HG03097 (cell line): Measurements from ENCODE around the gene EIF4G1.

ENCODE experiments used
- ATAC-seq: cut with Tn5 transposase; IDR thresholded peaks from one replicate; pipeline ENCODE4 v1.9.1; 2021; ENCODE audit not compliant: unreplicated experiment, low FRiP score

Gene EIF4G1

GRCh38 chr3:184348057-184348382 is 33.6 kb downstream of the EIF4G1 start:
- ATAC-seq, result no peak

- ATAC-seq, result no peak
Measured at GRCh38 chr3:184349563-184350470, 35.4 kb downstream of the EIF4G1 start.

GRCh38 chr3:184350618-184351017 is 36.2 kb downstream of the EIF4G1 start:
- ATAC-seq, result no peak

GRCh38 chr3:184351511-184352148 is 37.2 kb downstream of the EIF4G1 start:
- no peak for ATAC-seq

GRCh38 chr3:184352149-184352785 is 37.9 kb downstream of the EIF4G1 start:
- ATAC-seq, result no peak

GRCh38 chr3:184352897-184353545 is 38.6 kb downstream of the EIF4G1 start:
- no peak for ATAC-seq

- no peak for ATAC-seq
Measured at GRCh38 chr3:184353546-184353941, 39.1 kb downstream of the EIF4G1 start.

- ATAC-seq, result no peak
Measured at GRCh38 chr3:184354121-184354728, 39.8 kb downstream of the EIF4G1 start.

- ATAC-seq, result no peak
Measured at GRCh38 chr3:184354754-184355153, 40.3 kb downstream of the EIF4G1 start.

- ATAC-seq, result no peak
Measured at GRCh38 chr3:184355261-184356040, 41.0 kb downstream of the EIF4G1 start.

- no peak for ATAC-seq
Measured at GRCh38 chr3:184357248-184358123, 43.1 kb downstream of the EIF4G1 start.

- no peak for ATAC-seq
Measured at GRCh38 chr3:184358124-184358767, 43.8 kb downstream of the EIF4G1 start.

GRCh38 chr3:184358921-184359350 is 44.5 kb downstream of the EIF4G1 start:
- ATAC-seq, result no peak

GRCh38 chr3:184359610-184360009 is 45.2 kb downstream of the EIF4G1 start:
- ATAC-seq, result no peak

- ATAC-seq, result no peak
Measured at GRCh38 chr3:184360070-184360928, 45.9 kb downstream of the EIF4G1 start.

GRCh38 chr3:184360929-184361531 is 46.6 kb downstream of the EIF4G1 start:
- ATAC-seq, result peak; percentile 2

GRCh38 chr3:184361532-184361931 is 47.1 kb downstream of the EIF4G1 start, which contains the start of the genes CLCN2 and POLR2H:
TSS of gene CLCN2 (minus strand) at chr3:184361605. CDS start at chr3:184361479, 126 bp downstream.
TSS of gene POLR2H (plus strand) at chr3:184361710. CDS start at chr3:184363493, 1,783 bp downstream.
- ATAC-seq, result peak; percentile 32
